Cardiac muscle cell (in vitro differentiated cells and primary cell): ENCODE data around the gene CRHR1. TPM values are rescaled to one million over a fixed set of nuclear protein-coding genes. Genes with fewer than 3 reads are reported as not detected.

Source experiments
- DNase-seq, 2 donors: peaks; one replicate each; pipeline versions ENCODE4 v3.0.0 to v3.0.0-alpha.2; 2010 to 2017; ENCODE audit warnings: low read depth in 1 of 2, low spot score in 1 of 2
- H3K27ac ChIP-seq: fragments of 200-600 bp; sonication (generic); 2 replicates; pipeline ENCODE4 v1.5.1; 2016
- H3K27me3 ChIP-seq: fragments of 200-600 bp; sonication (generic); 2 replicates; pipeline ENCODE4 v1.6.0; 2016; ENCODE audit warnings: control low read depth
- H3K36me3 ChIP-seq: fragments of 200-600 bp; sonication (generic); 2 replicates; pipeline ENCODE4 v1.5.1; 2016; ENCODE audit warnings: control low read depth
- H3K4me1 ChIP-seq: fragments of 200-600 bp; sonication (generic); 2 replicates; pipeline ENCODE4 v1.8.1; 2017; ENCODE audit warnings: low read depth, mild to moderate bottlenecking, mixed run types
- H3K4me3 ChIP-seq: fragments of 200-600 bp; sonication (generic); 2 replicates; pipeline ENCODE4 v1.5.1; 2016; ENCODE audit warnings: mild to moderate bottlenecking
- H3K9me3 ChIP-seq: fragments of 200-600 bp; sonication (generic); 2 replicates; pipeline ENCODE4 v1.5.1; 2017; ENCODE audit warnings: low read depth, mild to moderate bottlenecking, control low read depth
- CTCF ChIP-seq: IDR thresholded peaks from 2 replicates; pipeline ENCODE4 v1.5.1; 2012; ENCODE audit warnings: low read depth, mild to moderate bottlenecking, low read length
- polyA plus RNA-seq: library from polyadenylated mRNA; unstranded; fragments of >200 nt; fragmentation: Nextera tagmentation; extraction: Ambion mirVana; gene quantifications from 2 replicates; pipeline ENCODE4 v1.2.1, GENCODE V29; 2016
- total RNA-seq: library from RNA; depleted of rRNA; stranded (reverse); fragments of >200 nt; gene quantifications from 2 replicates; pipeline ENCODE4 v1.2.3, GENCODE V29; 2016

The CRHR1 gene
- total and polyA plus RNA-seq, 2 experiments from 2014 or later, result 0.86 TPM; not detected in 1

- no peaks in the 10 kb centered on the region for H3K4me1 ChIP-seq
- no peak overlapping the region for H3K4me3 ChIP-seq
- no peaks in the 10 kb centered on the region for H3K36me3 ChIP-seq
- no peak for DNase-seq
- no peaks in the 10 kb centered on the region for H3K9me3 ChIP-seq
- no peak overlapping the region for H3K27ac ChIP-seq
- TF ChIP-seq CTCF, result no peak
- no peaks in the 10 kb centered on the region for H3K27me3 ChIP-seq
Measured at GRCh38 chr17:45815752-45816151, 31.6 kb downstream of the CRHR1 start.

DNA sequence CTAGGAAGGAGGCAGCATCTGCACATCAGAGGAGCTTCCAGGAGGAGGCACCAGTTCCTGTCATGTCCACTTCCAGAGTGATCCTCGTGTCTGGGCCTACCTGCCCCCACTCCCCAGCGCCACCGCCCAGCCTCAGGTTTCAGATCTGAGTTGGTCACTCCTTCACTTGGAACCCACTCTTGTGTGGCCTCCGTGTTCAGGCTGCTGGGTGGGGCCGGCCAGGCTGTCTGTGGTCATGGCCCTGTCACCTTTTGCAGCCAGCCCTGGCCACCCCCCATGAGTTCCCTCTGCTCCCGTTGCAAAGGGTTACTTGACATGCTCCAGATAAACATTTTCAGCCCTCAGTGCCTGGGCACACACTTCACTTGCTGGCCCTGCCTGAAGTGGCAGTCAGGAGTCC lies 33.9 kb downstream of the CRHR1 start:
- DNase-seq, result no peak
- H3K27me3 ChIP-seq, result no peaks in the 10 kb centered on the region
- H3K36me3 ChIP-seq, result no peaks in the 10 kb centered on the region
- H3K4me1 ChIP-seq, result no peaks in the 10 kb centered on the region
- no peak overlapping the region for H3K27ac ChIP-seq
- no peaks in the 10 kb centered on the region for H3K9me3 ChIP-seq
- no peak overlapping the region for H3K4me3 ChIP-seq
- TF ChIP-seq CTCF, result no peak

- TF ChIP-seq CTCF, result no peak
- Histone ChIP-seq H3K27me3 (no peaks in the 10 kb centered on the region), H3K4me1 (no peaks in the 10 kb centered on the region), H3K4me3 (no peak overlapping the region), H3K27ac (no peak overlapping the region), H3K9me3 (no peaks in the 10 kb centered on the region), H3K36me3 (no peaks in the 10 kb centered on the region)
- DNase-seq, result no peak
Measured at GRCh38 chr17:45818699-45819098, 34.6 kb downstream of the CRHR1 start.

DNA sequence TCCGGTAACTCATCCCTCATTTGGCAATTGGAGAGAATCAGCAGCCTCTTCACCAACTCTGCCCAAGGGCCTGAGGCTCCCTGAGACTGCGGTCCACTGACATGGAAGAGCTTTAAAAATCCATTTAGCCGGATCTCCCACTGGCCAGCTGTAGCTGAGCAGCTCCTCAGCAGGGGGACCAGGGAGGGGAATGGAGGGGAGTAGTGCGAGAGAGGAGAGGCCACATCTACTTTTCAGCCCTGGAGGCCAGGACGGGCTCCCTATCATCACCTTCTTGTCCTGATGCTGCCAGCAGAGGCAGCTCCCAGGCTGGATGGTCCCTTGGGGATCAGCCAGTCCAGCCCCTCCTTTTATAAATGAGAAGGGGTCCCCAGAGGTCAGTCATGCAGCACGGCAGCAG lies 35.5 kb downstream of the CRHR1 start:
- no peaks in the 10 kb centered on the region for H3K36me3 ChIP-seq
- DNase-seq, result no peak
- no peak overlapping the region for H3K27ac ChIP-seq
- no peak overlapping the region for H3K4me3 ChIP-seq
- H3K9me3 ChIP-seq, result no peaks in the 10 kb centered on the region
- no peaks in the 10 kb centered on the region for H3K27me3 ChIP-seq
- no peaks in the 10 kb centered on the region for H3K4me1 ChIP-seq
- no peak for TF ChIP-seq CTCF

GRCh38 chr17:45820052-45820780 lies 36.1 kb downstream of the CRHR1 start:
- no peak overlapping the region for H3K27ac ChIP-seq
- no peak overlapping the region for H3K4me3 ChIP-seq
- no peaks in the 10 kb centered on the region for H3K36me3 ChIP-seq
- H3K27me3 ChIP-seq, result no peaks in the 10 kb centered on the region
- no peaks in the 10 kb centered on the region for H3K4me1 ChIP-seq
- no peak for TF ChIP-seq CTCF
- H3K9me3 ChIP-seq, result no peaks in the 10 kb centered on the region
- no peak for DNase-seq
